HFF-Myc (cell line): ENCODE measurements around the gene APBA2.

Source experiments
- DNase-seq: peaks from one replicate; pipeline ENCODE4 v3.0.0-alpha.2; 2011; ENCODE audit warnings: low read depth; ENCODE audit errors: extremely low read depth
- H3K4me3 ChIP-seq: replicated peaks from 2 replicates; pipeline ENCODE4 v1.5.1; 2011; ENCODE audit warnings: low read depth, mild to moderate bottlenecking, control low read depth, low read length
- TF ChIP-seq, protein P1 (sequence below): IDR thresholded peaks from 2 replicates; pipeline ENCODE4 v1.5.1; 2012; ENCODE audit warnings: mild to moderate bottlenecking, low read depth, low read length, control low read depth; ENCODE audit errors: missing control alignments

The APBA2 gene

DNA sequence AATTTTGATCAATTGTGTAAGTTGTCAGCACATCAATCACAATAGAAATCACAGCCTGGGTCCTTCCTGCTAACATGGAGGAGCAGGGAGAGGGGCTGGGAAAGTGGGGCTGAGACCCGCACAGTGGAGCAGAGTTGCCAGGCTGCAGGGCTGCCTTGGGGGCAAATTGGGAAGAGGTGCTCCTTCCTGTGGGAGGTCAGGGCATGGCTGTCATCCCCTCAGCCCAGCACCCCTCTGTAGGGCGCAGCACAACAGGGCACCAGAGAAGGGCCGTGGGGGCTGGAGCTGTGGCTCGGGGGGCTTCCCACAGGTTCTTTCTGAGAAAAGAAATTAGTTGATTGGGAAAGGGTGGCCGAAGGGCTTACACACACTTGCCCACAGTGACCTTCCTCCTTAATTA lies 257.5 kb downstream of the APBA2 start:
- TF ChIP-seq, protein P1, sequence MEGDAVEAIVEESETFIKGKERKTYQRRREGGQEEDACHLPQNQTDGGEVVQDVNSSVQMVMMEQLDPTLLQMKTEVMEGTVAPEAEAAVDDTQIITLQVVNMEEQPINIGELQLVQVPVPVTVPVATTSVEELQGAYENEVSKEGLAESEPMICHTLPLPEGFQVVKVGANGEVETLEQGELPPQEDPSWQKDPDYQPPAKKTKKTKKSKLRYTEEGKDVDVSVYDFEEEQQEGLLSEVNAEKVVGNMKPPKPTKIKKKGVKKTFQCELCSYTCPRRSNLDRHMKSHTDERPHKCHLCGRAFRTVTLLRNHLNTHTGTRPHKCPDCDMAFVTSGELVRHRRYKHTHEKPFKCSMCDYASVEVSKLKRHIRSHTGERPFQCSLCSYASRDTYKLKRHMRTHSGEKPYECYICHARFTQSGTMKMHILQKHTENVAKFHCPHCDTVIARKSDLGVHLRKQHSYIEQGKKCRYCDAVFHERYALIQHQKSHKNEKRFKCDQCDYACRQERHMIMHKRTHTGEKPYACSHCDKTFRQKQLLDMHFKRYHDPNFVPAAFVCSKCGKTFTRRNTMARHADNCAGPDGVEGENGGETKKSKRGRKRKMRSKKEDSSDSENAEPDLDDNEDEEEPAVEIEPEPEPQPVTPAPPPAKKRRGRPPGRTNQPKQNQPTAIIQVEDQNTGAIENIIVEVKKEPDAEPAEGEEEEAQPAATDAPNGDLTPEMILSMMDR: no peak
- no peak for DNase-seq
- H3K4me3 ChIP-seq: no peak overlapping the region

DNA sequence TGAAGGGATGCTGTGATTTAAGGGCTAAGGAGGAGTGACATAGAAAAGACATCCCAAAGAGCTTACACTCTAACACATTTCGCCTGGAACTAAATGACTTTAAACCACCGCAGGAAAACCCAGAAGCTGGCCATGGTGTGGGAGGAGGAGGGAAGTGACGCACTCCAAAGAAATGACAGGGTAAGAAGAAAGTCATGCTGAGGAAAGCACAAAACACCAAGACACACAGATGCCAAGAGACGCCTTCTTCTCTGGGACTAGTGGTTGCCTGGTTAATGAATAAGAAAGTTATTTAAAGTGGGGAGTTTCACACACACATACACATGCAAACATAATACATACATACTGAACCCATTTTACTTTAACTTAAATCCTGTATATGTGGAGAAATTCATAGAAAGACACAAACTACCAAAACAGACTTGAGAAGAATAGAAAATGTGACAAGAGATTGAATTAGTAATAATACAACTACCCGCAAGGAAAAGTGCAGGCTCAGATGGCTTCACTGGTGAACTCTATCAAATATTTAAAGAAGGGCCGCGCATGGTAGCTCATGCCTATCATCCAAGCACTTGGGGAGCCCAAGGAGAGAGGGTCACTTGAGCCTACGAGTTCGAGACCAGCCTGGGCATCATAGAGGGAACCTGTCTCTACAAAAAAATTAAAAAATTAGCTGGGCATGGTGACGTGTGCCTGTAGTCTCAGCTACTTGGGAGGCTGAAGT lies 258.3 kb downstream of the APBA2 start:
- peak; percentile 32 for DNase-seq
- TF ChIP-seq, protein P1: no peak

DNA sequence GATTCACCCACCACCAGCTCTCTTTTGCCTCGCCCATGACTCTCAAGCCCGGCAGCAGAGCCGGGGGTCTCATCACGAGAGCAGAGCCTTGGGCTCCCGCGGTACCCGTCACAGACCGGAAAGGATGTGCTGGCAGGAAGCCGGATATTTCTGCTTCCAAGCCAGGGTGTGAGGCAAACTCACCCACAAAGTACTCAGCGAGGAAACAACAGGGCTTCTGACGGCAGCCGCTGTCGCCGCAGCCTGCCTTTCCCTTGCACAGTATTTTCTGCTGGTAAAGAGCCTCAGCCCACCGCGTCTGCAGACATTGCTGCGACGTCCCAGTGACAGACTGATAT lies 263.9 kb downstream of the APBA2 start:
- DNase-seq: no peak
- H3K4me3 ChIP-seq: no peak overlapping the region
- TF ChIP-seq, protein P1: no peak

More for the DNA sequence above, 258.3 kb downstream of the APBA2 start:
- H3K4me3 ChIP-seq: no peak overlapping the region

DNA sequence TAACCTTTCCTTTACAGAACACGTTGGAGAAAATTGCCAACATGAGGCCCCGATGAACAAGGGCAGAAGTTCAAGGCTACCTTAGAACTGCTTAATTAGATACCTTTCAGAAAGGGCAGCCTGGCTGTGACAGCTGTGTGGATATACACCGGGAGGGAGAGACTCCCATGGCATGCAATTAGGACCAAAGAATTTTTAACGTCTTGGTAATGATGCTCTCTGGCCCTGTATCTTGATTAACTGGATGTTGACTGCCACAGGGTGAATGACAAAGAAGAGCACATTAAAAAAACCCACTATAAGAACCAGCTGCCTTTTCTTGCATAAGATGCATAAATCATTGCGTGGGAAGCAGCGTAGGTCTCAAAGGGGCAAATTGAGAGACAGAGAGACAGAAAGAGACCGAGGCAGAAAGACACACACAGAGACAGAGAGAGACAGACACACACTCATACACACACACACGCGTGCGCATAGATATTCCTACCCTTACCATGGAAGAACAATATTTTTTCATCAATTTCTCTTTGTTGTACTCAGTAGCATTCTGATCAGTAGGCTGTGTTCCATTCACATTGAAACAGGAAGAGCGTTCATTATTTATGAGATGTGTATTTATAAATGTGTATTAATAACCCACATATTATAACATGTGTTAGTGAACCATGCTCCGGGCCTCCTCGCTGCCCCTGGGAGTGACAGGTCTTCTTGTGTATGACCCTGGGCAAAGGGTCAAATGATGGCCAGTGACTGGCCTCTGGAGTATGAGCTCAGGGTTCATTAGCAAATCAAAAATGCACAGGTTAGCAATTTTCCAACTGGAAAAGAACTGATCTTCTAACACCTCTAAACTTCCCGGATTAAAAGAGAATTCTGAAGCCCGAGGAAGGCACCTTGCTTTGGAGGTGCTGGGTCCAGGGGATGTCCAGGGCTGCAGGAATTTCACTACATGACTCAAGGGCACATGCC lies 265.0 kb downstream of the APBA2 start:
- no peak for DNase-seq
- TF ChIP-seq, protein P1: no peak
- H3K4me3 ChIP-seq: no peak overlapping the region

DNA sequence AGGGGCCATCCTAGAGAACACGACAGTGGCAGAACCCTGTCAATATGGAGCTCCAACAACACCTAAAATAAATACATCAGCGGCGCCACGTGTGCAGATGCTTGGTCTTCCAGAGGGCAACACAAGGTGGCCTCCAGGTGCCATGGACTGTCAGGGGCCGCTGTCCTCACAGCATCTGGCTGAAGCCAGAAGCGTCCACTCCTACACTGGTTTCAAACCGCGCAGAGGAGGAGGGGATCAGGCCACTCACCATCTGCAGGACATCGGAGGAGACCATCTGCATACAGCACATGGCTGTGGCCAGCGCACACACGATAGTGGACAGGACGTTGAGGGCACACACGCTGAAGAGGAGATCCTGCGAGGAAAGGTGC lies 265.7 kb downstream of the APBA2 start:
- no peak for DNase-seq
- no peak overlapping the region for H3K4me3 ChIP-seq
- TF ChIP-seq, protein P1: no peak

DNA sequence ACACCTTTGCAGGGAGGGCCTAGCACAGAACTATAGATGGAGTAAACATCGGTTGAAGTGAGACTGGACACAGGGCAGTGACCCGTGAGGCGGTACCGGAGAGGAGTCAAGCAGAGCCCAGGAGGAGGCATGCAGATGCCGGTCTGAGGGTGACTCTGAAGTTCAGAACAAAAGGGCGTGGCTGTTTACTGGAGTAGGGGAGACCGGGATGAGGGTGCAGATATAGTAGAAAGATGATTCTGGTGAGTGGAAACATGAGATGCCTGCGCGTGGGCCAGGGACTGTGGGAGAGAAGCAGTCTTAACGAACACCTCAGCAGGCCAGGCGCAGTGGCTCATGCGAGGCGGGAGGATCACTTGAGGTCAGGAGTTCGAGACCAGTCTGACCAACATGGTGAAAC lies 270.7 kb downstream of the APBA2 start:
- TF ChIP-seq, protein P1: no peak
- DNase-seq: no peak
- H3K4me3 ChIP-seq: no peak overlapping the region
